HG03095 (cell line): Measurements from ENCODE around the gene DNASE2.

Experiments
- ATAC-seq: cut with Tn5 transposase; IDR thresholded peaks from one replicate; pipeline ENCODE4 v1.9.1; 2021; ENCODE audit warnings: moderate library complexity; ENCODE audit not compliant: unreplicated experiment

Gene DNASE2

GRCh38 chr19:12836529-12836863 is 44.8 kb downstream of the DNASE2 start:
- ATAC-seq = no peak

- no peak for ATAC-seq
Observed at GRCh38 chr19:12834976-12835757, 46.1 kb downstream of the DNASE2 start.

- no peak for ATAC-seq
Observed at GRCh38 chr19:12834566-12834943, 46.7 kb downstream of the DNASE2 start, which contains the start of gene RTBDN. TSS of gene RTBDN (minus strand) at chr19:12834579. CDS start at chr19:12829979, 4,600 bp downstream.

GRCh38 chr19:12833738-12834565 is 47.3 kb downstream of the DNASE2 start:
- no peak for ATAC-seq

- no peak for ATAC-seq
Observed at GRCh38 chr19:12833418-12833737, 47.9 kb downstream of the DNASE2 start.

- no peak for ATAC-seq
Observed at GRCh38 chr19:12828494-12828893, 52.8 kb downstream of the DNASE2 start.

- ATAC-seq = no peak
Observed at GRCh38 chr19:12825254-12826131, 55.8 kb downstream of the DNASE2 start.
